Neural progenitor cell (in vitro differentiated cells): ENCODE measurements around the gene RBM19.

Experiments
- EZH2phosphoT487 ChIP-seq: fragments of 200-600 bp; sonication (generic); IDR thresholded peaks from 2 replicates; pipeline ENCODE4 v1.6.1; 2017; ENCODE audit warnings: antibody characterized with exemption
- TF ChIP-seq, protein P1 (sequence below): fragments of 200-600 bp; sonication (generic); IDR thresholded peaks from 2 replicates; pipeline ENCODE4 v1.5.1; 2017; ENCODE audit warnings: antibody characterized with exemption, mild to moderate bottlenecking

DNA sequence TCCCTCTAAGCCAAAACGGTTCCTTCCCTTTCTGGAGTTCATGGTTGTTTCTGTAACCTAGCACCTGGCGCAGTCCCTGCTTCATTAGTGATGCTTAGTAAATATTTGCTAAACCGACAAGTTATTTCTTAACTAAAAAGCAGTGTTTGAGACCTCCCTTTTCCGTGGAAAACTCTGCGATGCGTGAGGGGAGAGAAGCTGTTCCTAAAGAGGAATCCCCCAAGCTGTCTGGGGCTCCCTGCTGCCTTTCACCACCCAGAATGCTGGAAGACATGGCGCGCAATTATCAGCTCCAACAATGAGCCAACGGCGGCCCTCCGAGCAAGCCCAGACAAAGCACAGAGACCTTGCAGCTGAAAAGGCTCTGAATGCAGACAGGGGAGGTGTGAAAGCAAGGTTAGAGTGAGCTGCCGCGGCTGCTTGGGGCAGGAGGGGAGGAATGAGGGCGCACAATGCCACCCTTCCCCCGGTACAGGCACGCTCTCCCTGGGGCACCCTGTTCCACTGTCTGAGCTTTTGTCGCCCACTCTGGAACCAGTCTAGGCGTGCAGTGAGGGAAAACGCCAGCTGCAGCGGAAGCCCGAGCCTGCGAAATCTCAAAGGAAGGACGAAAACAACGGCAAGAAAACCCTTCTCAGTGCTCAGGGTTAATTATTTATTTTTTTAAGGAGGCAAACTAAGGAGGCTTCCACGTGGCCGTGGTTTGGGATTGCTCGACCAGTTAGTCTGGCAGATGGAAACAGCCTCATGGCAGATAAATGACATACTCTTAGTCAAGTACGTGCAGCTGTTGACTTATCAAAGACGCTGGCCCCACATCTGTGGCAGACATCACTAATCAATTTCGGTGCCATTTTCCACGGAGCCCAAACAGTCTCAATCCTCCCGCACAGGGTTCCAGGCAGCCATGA, 66.3 kb downstream of the RBM19 start:
- TF ChIP-seq EZH2phosphoT487: no peak
- TF ChIP-seq, protein P1, sequence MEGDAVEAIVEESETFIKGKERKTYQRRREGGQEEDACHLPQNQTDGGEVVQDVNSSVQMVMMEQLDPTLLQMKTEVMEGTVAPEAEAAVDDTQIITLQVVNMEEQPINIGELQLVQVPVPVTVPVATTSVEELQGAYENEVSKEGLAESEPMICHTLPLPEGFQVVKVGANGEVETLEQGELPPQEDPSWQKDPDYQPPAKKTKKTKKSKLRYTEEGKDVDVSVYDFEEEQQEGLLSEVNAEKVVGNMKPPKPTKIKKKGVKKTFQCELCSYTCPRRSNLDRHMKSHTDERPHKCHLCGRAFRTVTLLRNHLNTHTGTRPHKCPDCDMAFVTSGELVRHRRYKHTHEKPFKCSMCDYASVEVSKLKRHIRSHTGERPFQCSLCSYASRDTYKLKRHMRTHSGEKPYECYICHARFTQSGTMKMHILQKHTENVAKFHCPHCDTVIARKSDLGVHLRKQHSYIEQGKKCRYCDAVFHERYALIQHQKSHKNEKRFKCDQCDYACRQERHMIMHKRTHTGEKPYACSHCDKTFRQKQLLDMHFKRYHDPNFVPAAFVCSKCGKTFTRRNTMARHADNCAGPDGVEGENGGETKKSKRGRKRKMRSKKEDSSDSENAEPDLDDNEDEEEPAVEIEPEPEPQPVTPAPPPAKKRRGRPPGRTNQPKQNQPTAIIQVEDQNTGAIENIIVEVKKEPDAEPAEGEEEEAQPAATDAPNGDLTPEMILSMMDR: no peak
